IPS DF 6.9 (cell line): ENCODE measurements around the gene RSPH4A.
"Not testable (repeated sequence)": the region's sequence is repeated elsewhere in the genome, so short reads cannot be mapped to it uniquely, and the experiment has no call there.

Experiments used
- DNase-seq: peaks from one replicate; pipeline ENCODE4 v3.0.0-alpha.2; 2013; ENCODE audit warnings: low read depth, low spot score
- H3K27ac ChIP-seq: one replicate; pipeline ENCODE4 v1.5.1; 2013; ENCODE audit warnings: low read length, control low read depth
- H3K27me3 ChIP-seq: 2 replicates; pipeline ENCODE4 v1.6.1; 2013; ENCODE audit warnings: mild to moderate bottlenecking, low read length; ENCODE audit not compliant: control insufficient read depth, insufficient read depth
- H3K36me3 ChIP-seq: 2 replicates; pipeline ENCODE4 v1.6.1; 2013; ENCODE audit warnings: low read length; ENCODE audit not compliant: control insufficient read depth, insufficient read depth
- H3K4me1 ChIP-seq: 2 replicates; pipeline ENCODE4 v1.6.1; 2013; ENCODE audit warnings: low read length; ENCODE audit not compliant: control insufficient read depth, insufficient read depth
- H3K4me3 ChIP-seq: 2 replicates; pipeline ENCODE4 v1.5.1; 2013; ENCODE audit warnings: mild to moderate bottlenecking, low read length
- H3K9me3 ChIP-seq: 2 replicates; pipeline ENCODE4 v1.6.1; 2013; ENCODE audit warnings: low read length, inconsistent platforms; ENCODE audit not compliant: control insufficient read depth, insufficient read depth
- WGBS: extraction: QIAGEN DNeasy Blood & Tissue Kit; methylation state at CpG from one replicate; pipeline ENCODE4 v1.1.7; 2013; ENCODE audit warnings: mixed read lengths, missing lambda C conversion rate; ENCODE audit not compliant: insufficient read length, insufficient coverage; 5-methylcytosine and 5-hydroxymethylcytosine counted together

Gene RSPH4A

DNA sequence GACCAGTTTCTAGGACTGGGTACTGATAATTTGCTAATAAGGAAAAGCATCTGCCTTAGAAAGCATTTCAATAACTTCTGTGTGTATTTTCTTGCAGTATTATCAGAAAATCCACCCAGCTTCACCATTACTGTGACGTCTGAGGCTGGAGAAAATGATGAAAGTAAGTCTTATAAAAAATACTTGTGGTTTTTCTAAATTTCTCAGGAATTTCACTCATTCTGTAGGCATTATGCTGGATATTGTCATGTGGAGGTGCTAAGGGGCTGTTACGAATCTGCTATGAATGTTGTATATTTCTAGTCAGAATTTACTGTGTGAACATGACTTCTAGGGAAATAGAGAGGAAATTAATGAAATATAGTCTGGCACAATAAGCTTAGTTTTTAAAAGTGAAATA, 36.1 kb upstream of the RSPH4A start:
- H3K4me3 ChIP-seq, result no peak overlapping the region
- H3K27ac ChIP-seq, result no peak overlapping the region
- WGBS, result no CpG with 5 or more reads among the region's 2 CpGs
- no peaks in the 10 kb centered on the region for H3K9me3 ChIP-seq
- H3K36me3 ChIP-seq, result no peaks in the 10 kb centered on the region
- no peaks in the 10 kb centered on the region for H3K27me3 ChIP-seq
- DNase-seq, result no peak
- H3K4me1 ChIP-seq, result no peaks in the 10 kb centered on the region

GRCh38 chr6:116586276-116586675, 30.0 kb upstream of the RSPH4A start:
- H3K9me3 ChIP-seq, result no peaks in the 10 kb centered on the region
- H3K36me3 ChIP-seq, result no peaks in the 10 kb centered on the region
- no peak overlapping the region for H3K27ac ChIP-seq
- no peak overlapping the region for H3K4me3 ChIP-seq
- H3K27me3 ChIP-seq, result no peaks in the 10 kb centered on the region
- H3K4me1 ChIP-seq, result no peaks in the 10 kb centered on the region
- DNase-seq, result no peak

DNA sequence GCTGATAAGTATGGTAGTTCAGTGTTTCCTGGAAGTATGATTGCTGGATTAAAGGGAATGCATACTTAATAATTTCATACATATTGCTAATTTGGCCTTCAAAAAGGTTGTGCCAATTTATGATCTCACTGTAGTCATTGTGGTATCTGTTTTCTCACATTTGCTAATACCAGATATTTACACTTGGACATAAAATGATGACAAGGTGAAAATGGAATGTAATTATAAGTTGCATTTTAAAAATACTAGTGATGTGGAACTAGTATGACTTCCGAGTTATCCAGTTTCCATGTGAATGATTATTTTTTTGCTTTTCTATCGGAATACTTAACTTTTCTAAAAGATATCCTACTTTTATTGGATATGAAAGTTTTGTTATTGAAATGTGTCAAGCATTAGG, 29.5 kb upstream of the RSPH4A start:
- Histone ChIP-seq H3K27me3 (no peaks in the 10 kb centered on the region), H3K4me1 (no peaks in the 10 kb centered on the region), H3K36me3 (no peaks in the 10 kb centered on the region), H3K27ac (no peak overlapping the region), H3K9me3 (no peaks in the 10 kb centered on the region), H3K4me3 (no peak overlapping the region)
- DNase-seq, result no peak
- WGBS, result no CpG with 5 or more reads among the region's 2 CpGs

GRCh38 chr6:116595247-116595646, 21.0 kb upstream of the RSPH4A start:
- Histone ChIP-seq H3K4me3 (no peak overlapping the region), H3K4me1 (no peaks in the 10 kb centered on the region), H3K9me3 (no peaks in the 10 kb centered on the region), H3K36me3 (no peaks in the 10 kb centered on the region; the same call in 1 of the 2 replicates), H3K27me3 (no peaks in the 10 kb centered on the region), H3K27ac (no peak overlapping the region)
- WGBS, result no CpG with 5 or more reads among the region's 3 CpGs
- DNase-seq, result no peak

DNA sequence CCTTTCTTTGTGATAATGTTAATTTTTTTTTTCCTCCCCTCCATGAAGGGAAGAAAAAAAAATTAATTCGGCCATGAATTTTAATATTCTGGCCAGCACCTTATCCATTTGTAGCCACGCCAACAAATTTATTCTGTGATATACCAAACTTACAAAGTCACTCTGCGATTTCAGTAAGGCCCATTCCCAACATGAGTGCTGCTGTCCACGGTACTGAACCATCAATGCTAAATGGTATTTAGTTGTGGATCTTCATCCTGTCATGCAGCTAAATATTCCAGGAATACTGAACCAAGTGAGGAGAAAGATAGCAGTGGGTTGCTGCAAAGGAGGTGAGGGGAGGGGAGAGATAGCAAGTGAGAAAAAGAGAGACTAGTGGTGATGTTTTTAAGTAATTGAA, 19.5 kb upstream of the RSPH4A start:
- no peaks in the 10 kb centered on the region for H3K9me3 ChIP-seq
- H3K4me3 ChIP-seq, result no peak overlapping the region
- H3K27ac ChIP-seq, result no peak overlapping the region
- H3K27me3 ChIP-seq, result no peaks in the 10 kb centered on the region
- H3K36me3 ChIP-seq, result no peaks in the 10 kb centered on the region; the same call in 1 of the 2 replicates
- no CpG with 5 or more reads among the region's 4 CpGs for WGBS
- no peaks in the 10 kb centered on the region for H3K4me1 ChIP-seq
- no peak for DNase-seq

- no CpG with 5 or more reads among the region's 3 CpGs for WGBS
- not testable (repeated sequence) for H3K27ac ChIP-seq, H3K9me3 ChIP-seq, H3K4me1 ChIP-seq, H3K36me3 ChIP-seq, DNase-seq, H3K4me3 ChIP-seq, H3K27me3 ChIP-seq
Measured at GRCh38 chr6:116603916-116604315, 12.4 kb upstream of the RSPH4A start.

DNA sequence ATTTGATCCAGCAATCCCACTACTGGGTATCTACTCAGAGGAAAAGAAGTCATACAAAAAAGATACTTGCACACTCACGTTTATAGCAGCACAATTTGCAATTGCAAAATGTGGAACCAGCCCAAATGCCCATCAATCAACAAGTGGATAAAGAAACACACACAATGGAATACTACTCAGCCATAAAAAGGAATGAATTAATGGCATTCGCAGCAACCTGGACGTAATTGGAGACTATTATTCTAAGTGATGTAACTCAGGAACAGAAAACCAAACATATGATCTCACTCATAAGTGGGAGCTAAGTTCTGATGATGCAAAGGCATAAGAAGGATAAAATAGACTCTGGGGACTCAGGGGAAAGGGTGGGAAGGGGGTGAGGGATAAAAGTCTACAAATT, 11.4 kb upstream of the RSPH4A start:
- H3K27ac ChIP-seq, H3K36me3 ChIP-seq, H3K4me1 ChIP-seq, DNase-seq, H3K27me3 ChIP-seq, H3K9me3 ChIP-seq, H3K4me3 ChIP-seq: not testable (repeated sequence)
- WGBS, result no CpG with 5 or more reads among the region's 3 CpGs

DNA sequence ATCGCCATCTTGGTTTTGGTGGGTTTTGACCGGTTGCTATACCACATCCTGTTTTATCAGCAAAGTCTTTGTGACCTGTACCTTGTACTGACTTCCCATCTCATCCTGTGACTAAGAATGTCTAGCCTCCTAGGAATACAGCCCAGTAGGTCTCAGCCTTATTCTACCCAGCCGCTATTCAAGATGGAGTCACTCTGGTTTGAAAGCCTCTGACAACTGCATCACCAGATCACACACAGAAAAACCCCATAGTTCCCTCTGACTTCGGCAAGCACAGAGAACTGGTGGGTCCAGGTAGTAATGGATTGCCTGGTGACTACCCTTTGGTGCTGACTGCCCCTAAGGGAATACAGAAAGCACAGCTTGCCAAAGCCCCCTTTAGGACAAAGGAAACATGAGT, 10.3 kb upstream of the RSPH4A start:
- no peaks in the 10 kb centered on the region for H3K36me3 ChIP-seq
- no peak overlapping the region for H3K4me3 ChIP-seq
- H3K9me3 ChIP-seq, result no peaks in the 10 kb centered on the region
- no peak for DNase-seq
- WGBS, result no CpG with 5 or more reads among the region's 4 CpGs
- no peak overlapping the region for H3K27ac ChIP-seq
- H3K4me1 ChIP-seq, result no peaks in the 10 kb centered on the region; the same call in 1 of the 2 replicates
- no peaks in the 10 kb centered on the region for H3K27me3 ChIP-seq

- DNase-seq, result no peak
- WGBS, result no CpG with 5 or more reads among the region's 4 CpGs
- Histone ChIP-seq H3K4me3 (no peak overlapping the region), H3K27ac (no peak overlapping the region), H3K9me3 (no peaks in the 10 kb centered on the region), H3K27me3 (no peaks in the 10 kb centered on the region), H3K36me3 (no peaks in the 10 kb centered on the region), H3K4me1 (no peaks in the 10 kb centered on the region; the same call in 1 of the 2 replicates)
Measured at GRCh38 chr6:116611056-116611455, 5.2 kb upstream of the RSPH4A start.

DNA sequence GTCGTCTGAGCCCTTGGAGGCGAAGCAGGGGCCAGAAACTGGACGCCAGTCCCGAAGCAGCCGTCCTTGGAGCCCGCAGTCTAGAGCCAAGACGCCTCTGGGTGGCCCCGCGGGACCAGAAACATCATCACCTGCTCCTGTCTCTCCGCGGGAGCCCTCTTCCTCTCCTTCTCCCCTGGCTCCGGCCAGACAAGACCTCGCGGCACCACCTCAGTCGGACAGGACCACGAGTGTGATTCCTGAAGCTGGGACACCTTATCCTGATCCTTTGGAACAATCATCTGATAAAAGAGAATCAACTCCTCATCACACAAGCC, 416 bp downstream of the RSPH4A start:
- no peak for DNase-seq
- H3K9me3 ChIP-seq, result no peaks in the 10 kb centered on the region
- no CpG with 5 or more reads among the region's 16 CpGs for WGBS
- H3K27ac ChIP-seq, result no peak overlapping the region
- no peaks in the 10 kb centered on the region for H3K27me3 ChIP-seq
- no peaks in the 10 kb centered on the region for H3K36me3 ChIP-seq
- no peaks in the 10 kb centered on the region for H3K4me1 ChIP-seq
- H3K4me3 ChIP-seq, result peak overlapping the region; percentile 29; the same call in 1 of the 2 replicates

GRCh38 chr6:116624036-116624805, 7.9 kb downstream of the RSPH4A start:
- H3K9me3 ChIP-seq, result no peaks in the 10 kb centered on the region
- no peaks in the 10 kb centered on the region for H3K4me1 ChIP-seq
- WGBS, result no CpG with 5 or more reads among the region's 3 CpGs
- no peak overlapping the region for H3K4me3 ChIP-seq
- no peak overlapping the region for H3K27ac ChIP-seq
- H3K36me3 ChIP-seq, result no peaks in the 10 kb centered on the region
- DNase-seq, result no peak
- no peaks in the 10 kb centered on the region for H3K27me3 ChIP-seq
